NCI-H1092 (cell line): ENCODE data around the gene CPNE5.
"Not testable (repeated sequence)": the region's sequence is repeated elsewhere in the genome, so short reads cannot be mapped to it uniquely, and the experiment has no call there.

Experiments
- DNase-seq: peaks from one replicate; lab custom pipeline; 2025; lab: John Stamatoyannopoulos, UW

The CPNE5 gene

DNA sequence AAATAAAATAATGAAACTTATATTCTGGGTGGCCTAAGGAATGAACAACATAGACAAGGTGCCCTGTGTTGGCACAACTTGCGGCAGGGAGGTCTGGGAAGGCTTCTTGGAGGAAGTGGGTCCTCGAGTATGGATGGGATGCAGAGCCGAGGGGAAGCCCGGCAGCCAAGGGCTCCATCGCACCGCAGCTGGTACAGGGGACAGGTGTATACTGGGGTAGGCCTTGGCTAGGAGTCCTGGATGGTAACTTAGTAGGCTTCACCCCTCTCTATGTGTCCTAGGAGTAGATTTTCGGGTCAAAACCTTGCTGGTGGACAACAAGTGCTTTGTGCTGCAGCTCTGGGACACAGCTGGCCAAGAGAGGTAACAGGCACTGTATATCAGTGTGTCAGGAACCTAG is 113.7 kb downstream of the CPNE5 start:
- no peak for DNase-seq

DNA sequence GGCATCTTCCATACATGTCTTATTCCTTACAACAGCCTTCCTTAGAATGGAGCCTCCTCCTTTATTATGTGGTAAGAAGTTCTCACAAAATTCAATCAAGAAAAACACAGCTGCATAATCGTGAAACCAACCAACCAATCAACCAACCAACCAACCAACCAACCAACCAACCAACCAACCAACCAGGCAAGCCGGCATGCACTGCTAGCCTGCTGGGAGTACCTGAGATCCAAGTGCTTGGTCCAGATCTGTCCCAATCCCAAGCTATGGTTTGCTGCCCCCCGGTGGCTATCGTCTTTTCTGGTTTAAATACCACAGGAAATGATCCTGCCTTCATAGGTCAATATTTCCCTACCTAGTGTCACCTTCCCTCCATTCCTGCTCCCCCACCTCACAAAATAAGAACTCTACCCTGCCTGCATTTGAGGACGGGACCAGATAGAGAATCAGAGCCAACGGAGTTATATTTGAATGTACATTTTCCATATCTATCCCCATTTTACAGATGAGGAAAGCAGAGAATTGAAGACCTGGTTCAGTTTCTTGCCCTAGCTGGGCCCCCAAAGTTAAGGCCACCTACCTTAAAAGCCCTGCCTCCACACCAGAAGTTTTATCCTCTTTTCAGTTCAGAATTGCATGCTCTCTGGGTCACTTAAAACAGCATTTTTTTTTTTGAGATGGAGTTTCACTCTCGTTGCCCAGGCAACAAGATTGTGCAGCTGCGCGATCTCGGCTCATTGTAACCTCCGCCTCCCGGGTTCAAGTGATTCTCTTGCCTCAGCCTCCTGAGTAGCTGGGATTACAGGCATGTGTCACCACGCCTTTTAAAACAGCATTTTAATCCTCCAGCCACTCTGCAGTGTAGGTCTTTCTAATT is 114.5 kb downstream of the CPNE5 start:
- peak; percentile 44 for DNase-seq

DNA sequence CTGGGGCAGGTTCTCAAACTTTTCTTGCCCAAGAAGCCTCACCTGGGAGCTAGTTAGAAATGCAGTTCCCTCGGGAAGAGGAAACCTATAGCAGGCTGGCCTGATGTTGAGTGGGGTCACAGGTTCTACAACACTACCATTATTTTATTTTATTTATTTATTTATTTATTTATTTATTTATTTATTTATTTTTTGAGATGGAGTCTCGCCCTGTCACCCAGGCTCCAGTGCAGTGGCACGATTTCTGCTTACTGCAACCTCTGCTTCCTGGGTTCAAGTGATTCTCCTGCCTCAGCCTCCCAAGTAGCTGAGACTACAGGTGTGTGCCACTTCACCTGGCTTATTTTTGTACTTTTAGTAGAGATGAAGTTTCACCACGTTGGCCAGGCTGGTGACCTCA is 115.3 kb downstream of the CPNE5 start:
- DNase-seq, result not testable (repeated sequence)

DNA sequence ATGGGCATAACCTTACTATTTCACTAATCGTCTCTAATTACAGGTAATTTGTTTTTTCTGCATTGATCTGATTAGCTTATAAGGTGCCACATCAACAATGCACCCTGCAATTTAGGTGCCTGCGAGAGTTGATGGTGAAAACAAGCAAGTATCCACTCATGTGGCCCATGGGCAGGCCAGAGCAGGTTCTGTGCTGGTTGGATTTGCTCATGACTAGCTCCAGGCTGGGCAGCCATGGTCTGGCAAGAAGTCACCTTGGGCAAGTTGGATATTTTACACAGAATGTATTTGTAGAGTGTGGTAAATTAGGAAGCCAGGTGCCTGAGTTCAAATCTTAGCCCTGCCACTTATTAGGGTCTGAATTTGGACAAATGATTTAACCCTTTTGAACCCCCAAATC is 116.4 kb downstream of the CPNE5 start:
- no peak for DNase-seq

DNA sequence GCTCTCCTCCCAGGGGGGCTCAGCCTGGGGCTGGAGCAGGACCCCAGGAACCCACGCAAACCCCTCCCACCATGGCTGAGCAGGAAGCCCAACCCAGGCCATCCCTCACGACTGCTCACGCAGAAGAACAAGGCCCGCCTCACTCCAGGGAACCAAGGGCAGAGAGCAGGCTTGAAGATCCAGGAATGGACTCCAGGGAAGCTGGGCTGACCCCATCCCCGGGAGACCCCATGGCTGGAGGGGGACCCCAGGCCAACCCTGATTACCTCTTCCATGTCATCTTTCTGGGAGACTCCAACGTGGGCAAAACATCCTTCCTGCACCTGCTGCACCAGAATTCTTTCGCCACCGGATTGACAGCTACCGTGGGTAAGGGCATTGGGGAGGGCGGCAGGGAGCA is 116.9 kb downstream of the CPNE5 start:
- no peak for DNase-seq

DNA sequence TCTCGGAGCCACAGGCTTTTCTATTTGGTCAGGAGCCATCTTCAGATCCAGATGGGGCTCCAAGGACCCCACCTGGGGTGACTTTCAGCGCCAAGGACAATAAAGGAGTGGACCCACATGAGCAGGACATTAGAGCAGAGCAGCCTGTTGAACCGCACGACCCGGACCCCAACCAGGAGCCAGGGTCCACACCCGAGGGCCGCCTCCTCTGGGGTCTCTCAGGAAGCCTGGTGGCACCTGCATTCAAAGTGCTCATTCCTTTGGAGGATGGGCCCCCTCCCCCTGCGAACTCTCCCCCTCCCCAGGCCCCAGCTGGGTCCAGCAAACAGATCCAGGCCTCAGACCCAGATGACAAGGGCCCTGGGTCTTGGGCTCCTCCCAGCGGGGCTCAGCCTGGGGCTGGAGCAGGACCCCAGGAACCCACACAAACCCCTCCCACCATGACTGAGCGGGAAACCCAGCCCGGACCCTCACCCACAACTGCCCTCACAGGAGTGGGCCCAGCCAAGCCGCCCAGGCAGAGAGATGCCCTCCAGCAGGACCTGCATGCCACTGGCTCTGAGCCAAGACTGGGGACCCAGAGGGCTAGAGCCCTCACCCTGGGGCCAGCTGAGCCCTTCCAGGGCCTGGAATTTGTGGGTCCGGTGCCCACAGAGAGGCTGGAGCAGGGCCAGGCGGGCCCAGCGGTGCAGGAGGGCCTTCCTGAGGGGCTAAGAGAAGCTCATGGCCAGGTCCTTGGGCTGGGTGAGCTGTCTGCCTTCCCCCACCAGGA is 117.7 kb downstream of the CPNE5 start:
- no peak for DNase-seq

DNA sequence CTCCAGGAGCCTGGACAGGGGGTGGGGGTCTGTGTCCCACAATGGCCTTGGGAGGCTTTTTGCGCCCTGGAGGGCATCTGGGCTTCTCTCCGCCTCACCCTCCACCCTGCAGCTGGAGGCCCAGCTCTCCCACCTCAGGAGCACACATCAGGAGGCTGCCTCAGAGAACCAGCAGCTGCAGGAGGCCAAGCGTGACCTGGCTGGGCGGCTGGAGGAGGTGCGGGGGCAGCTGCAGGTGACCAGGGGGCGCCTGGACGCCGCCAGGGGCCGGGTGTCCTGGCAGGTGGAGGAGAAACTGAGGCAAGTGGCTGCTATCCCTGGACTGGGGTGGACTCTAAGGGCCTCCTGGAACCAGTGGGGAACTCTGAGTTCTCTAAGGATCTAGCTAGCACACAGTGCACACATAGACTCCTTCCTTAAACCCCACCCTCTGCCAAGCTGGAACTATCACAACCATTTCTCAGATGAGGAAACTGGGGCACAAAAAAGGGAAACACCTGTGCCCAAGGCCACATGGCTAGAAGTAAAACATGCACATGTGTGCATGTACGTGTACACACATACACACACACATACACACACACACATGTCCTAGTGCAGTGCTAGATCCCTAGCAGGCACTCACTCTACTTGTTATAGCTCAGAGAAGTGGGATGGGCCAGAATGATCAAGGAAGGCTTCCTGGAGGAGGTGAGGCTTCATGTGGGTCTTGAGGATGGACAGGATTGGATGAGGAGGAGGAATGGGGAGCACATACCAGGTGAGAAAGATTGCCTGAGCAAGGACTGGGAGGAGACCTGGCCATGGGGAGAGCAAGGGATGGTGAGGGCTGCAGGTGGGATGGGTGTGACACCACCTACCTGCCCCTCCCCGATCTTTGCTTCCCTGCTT is 118.7 kb downstream of the CPNE5 start:
- no peak for DNase-seq

DNA sequence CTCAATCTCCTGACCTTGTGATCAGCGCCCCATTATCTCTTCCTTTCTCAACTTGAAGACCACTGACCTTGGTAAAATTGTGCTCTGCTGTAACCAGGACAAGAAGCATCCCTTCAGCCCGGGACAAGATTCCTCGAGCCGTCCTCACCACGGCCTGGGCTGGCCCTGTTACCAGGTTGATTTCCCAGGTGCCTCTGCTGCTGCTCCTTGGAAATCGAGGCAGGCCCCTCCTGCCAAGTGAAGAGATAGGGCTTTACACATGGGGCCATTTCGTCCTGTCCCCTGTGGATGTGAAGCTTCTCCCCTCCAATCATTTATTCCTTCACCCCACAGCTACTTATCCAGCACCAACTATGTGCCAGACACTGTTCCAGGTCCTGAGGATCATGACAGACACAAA is 120.1 kb downstream of the CPNE5 start:
- DNase-seq, result no peak

DNA sequence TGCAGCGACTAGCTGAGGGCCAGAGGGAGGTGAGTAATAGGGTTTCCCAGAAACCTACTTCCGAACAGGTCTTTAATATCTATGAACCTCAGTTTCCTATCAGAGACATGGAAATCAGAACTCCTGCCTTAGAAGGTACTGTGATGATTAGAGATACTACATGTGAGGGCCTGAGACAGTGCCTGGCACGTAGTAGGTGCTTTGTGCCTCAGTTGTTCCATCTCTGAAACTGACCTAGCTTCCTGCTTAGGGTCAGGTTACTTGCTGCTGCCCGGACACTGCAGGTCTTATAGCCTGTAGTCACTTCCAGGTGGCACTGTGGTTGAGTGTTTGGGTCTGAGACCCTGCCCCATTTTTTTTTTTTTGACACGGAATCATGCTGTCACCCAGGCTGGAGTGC is 120.7 kb downstream of the CPNE5 start:
- no peak for DNase-seq

DNA sequence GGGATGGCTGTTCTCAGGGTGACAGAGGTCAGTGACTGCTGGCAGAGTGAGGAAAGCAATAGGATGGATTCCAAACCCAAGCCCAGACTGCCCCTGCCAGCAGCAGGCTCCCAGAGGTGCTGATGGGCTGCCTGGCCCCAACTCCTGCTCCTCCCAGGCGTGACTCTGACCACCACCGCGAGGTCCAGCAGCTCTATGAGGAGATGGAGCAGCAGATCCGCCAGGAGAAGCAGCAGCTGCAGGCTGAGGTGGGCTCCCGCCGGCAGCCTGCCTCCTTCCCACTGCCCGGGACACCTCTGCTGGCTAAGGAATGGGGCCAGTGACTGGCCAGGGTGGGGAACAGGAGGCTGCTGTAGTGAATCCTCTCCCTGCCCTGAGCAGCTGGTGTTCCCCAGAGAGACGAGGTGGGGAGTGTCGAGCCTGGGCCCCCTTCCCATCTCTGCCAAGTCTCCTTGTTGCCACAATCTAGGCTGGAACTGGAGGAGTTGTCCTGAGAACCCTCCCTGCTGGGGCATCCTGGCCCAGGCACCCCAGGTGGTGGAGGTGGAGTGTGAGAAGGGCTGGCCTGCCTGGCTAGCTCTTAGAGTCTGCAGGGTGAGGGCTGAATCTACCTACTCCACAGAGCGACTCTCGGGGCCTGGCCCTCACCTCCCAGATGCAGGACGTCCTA is 121.2 kb downstream of the CPNE5 start:
- DNase-seq, result no peak

DNA sequence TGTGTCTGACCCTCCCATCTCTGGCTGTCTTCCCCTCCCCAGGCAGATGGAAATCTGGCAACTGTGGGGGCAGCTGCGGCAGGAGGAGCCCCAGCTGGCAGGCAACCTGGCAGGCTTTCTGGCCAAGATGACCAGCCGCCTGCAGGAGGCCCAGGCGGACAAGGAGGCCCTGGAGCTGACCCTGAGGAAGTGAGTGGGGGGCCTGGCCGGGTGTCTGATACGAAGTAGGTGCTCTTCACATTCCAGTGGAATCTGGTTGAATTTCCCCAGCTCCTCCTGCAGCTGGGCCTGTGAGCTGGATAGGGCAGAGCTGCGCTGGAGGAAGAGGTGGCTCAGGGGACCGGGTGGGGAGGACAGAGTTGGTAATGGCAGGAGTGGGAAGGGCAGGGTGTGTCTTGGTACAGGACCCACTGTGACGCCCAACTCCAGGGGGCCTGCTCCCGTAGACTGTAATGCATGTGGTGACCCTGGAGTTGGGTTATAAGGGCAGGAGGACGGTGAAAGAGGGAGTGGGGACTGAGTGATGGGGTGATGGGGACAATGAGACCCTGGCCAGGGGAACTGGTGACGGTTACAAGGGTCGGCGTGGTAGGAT is 121.9 kb downstream of the CPNE5 start:
- no peak for DNase-seq

DNA sequence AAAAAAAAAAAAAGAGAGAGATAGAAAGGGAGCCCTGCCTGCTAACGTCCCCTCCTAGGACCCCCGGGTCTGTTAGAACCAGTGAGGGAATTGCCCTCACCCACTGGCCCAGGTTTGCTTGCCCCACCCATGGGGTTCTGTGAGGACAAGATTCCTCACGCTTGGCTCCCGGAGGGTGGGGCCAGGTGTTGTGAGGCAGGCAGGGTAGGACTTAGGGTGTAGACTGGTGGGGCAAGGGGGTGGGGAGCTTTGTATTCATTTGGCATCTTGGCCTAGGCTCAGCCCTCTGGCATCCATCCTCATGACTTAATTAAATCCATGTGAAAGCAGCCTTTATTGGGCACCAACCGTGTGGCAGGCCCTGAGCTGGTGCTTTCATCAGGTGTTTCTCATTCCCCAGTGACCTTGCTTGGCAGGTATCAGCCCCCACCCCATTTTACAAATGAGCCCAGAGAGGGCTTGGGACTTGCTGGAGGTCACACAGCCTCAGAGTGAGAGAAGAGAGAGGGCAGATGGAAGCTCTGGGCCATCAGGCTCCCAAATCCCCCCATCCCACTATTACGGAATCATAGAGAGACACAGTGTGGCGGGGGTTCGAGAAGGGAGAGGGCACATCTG is 122.7 kb downstream of the CPNE5 start:
- no peak for DNase-seq

DNA sequence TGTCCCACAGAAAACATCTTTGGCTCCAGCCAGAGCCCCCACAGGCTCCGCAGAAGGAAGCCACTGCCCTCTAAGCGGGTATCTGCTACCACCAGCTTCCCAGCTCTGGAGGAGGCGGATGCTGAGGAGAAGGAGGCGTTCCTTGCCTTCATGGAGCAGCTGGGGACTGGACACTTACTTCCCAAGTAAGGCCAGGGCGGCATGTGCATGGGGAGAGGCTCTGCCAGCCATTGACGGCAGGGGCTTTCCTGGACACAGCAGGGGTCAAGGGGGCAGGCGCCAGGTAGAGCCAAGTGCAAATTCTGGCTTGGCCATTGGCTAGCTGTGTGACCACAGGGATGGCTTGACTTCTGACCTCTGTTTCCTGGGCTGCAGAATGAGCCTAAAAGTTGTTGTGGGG is 123.8 kb downstream of the CPNE5 start:
- no peak for DNase-seq

DNA sequence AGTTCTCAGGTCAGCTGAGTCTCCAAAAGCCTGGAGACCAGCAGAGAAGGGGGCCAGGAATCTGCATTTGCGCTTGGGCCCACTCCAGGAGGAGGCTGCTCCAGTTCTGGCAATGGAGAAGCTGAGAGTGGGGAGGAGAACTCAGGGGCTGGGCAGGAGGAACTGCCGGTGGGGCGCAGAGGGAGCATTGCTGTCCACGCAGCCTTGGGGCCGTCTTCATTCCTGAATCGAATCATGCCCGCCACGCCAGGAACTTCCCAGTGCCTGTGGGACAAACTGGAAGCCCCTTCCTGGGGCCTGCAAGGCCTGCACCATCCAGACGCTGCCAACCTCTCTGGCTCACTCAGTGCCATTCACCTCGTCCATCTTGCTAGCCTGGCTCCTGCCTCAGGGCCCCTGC is 124.7 kb downstream of the CPNE5 start:
- DNase-seq, result no peak

DNA sequence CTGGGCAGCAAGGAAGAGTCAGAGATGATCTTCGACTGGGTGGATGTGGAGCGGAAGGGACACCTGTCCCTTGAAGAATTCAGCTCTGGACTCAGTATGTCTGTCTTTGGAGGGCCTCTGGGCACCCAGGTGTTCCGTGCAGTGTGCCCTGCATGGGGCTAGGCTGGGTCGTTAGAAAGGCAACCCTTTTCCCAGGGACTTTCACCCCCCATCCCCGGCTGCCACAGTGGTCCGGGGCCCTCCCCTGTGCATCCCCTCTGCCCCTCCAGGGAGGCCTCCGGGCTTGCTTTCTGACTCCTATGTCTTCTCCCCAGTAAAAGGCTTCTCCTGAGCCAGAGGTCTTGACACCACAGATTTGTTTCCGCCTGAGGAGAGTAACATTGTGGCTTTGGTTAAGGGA is 125.4 kb downstream of the CPNE5 start:
- no peak for DNase-seq

DNA sequence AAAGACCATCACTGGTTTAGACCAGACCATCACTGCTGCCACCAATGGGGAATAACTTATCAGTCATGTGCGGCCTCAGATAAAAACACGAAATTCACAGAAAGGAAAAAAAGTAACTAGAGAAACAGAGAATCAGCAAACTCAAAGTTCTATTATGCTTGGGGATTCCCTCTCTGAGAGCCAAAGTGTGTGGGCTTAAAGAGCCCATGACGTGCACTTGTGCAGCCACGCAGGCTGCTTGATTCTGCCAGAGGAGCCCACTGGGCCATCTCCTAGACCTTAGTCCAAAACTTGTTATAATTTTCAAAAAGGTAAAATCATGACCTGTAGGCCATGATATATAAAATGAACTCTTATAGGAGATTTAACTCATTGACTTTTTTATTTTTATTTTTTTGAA is 126.4 kb downstream of the CPNE5 start:
- no peak for DNase-seq

DNA sequence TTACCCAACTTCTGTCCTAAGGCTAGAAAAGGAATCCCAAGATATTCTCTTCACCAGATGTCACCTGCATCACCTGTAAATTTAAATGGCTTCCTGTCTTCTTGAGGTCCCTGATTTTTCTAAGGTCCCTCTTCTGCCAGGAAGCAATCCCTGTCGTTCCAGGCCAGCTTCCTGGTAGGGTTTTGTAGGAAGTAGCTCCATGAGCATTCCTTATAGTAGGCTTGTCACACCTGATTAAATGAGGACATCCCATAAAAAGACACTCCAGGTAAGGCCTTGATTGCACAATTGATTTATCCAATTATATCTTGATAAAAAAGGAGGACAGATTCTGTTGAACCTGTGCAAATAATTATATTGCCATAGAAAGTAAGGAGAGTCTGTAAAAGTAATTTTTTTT is 132.9 kb downstream of the CPNE5 start:
- DNase-seq, result no peak

DNA sequence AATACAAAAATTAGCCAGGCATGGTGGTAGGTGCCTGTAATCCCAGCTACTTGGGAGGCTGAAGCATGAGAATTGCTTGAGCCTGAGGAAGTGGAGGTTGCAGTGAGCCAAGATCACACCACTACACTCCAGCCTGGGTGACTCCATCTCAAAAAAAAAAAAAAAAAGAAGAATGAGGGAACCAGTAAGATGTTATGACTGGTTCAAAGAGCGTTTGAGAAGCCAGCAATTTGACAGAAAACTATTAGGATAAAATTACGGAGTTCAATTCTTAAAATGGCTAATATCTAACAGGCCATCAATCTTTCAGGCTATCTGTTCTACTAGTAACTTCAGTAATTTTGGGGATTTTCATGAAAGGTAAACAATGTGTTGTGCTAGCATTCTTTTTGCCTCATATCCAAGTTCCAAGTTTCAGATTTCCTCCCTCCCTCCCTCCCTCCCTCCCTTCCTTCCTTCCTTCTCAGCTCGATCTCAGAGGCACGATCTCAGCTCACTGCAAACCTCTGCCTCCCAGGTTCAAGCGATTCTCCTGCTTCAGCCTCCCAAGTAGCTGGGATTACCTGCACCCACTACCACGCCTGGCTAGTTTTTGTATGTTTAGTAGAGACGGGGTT is 134.2 kb downstream of the CPNE5 start:
- not testable (repeated sequence) for DNase-seq

DNA sequence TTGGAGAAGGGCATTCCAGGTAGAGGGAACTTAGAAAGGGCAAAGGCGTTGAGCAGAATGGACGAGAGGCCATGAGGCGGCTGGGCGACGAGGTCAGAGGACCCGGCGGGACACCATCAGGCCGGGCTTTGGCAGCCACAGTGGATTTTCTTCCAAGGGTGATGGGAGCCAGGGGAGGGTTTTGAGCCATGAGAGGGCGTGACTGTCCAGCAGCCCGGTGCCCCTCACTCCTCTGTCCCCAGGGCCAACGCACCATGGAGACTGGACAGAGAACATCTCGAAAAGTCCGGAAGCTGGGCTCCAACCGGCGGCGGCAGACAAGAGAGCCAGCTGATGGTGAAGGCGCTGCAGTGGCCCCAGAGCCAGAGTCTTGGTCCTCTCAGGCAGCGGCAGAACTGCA is 135.3 kb downstream of the CPNE5 start:
- no peak for DNase-seq

DNA sequence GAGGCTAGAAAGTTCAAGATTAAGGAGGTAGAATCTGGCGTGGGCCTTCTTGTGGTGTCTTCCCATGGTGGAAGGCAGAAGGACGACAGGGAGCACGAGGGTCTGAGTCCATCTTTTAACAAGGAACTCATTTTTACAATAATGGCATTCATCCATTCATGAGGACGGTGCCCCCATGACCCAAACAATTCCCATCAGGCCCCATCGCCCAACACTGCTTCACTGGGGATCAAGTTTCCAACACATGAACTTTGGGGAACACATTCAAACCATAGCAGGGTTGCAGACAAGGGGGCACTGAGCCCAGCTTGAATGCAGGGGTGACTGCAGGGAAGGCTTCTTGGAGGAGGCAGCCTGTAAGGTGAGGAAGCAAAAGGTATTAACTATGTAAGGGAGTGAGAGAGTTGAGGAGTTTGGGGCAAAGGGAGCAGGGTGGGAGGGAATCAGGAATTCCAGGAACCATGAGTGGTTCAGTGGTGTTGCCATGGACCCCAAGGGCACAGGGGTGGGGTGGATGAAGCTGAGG is 136.1 kb downstream of the CPNE5 start:
- no peak for DNase-seq
